ENCODE data around the gene CHAF1A.

Gene CHAF1A

DNA sequence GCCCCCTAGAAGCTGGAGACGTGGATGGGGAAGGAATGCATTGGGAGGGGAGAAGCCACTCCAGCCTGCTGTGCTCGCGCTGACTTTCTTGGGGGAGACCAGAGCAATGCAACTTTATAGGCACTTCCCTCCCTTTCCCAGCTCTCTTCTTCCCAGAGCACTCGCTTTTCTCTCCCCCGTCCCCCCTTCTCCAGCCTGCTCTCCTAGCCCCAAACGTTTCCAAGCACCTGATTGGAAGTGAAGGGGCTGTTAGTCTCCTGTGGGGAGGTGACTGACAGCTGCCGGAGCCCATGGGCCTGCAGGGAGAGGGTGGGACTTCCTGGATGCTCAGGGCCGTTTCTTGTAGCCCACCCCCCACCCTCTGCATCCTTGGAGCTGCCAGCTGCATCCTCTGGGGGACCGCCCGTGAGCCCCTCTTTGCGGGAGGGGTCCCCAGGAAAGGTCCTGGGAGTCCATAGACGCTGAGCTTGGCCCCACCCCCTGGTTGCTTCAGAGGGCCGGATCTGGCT lies 72.1 kb downstream of the CHAF1A start:
- in situ Hi-C loops (cut with HindIII; ENCODE audit: low sequenced_read_pairs): no loop called here

- in situ Hi-C loops (cut with HindIII; ENCODE audit: low sequenced_read_pairs): no loop called here
Observed at GRCh38 chr19:4477034-4477801, 74.8 kb downstream of the CHAF1A start.

GRCh38 chr19:4482721-4483364 lies 80.4 kb downstream of the CHAF1A start:
- in situ Hi-C loops (cut with HindIII; ENCODE audit: low sequenced_read_pairs): no loop called here

DNA sequence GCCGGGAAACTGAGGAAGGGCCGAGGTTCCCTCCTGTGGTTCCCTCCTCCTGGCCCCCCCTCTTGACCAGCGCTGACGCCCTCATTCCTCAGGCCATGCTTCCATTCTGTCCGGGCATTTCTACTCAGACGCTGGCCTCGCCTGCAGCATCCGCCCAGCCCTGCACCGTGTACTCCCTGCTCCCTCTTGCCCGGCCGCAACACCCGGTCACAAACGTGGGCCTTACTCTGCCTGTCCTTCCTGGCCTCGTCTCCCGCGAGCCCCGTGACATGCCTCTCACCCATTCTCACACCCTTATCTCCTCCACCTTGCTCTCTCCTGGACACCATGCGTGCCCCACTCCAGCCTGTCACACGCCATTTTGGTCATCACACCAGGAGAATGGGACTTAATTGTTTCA lies 80.9 kb downstream of the CHAF1A start:
- in situ Hi-C loops (cut with HindIII; ENCODE audit: low sequenced_read_pairs): no loop called here

DNA sequence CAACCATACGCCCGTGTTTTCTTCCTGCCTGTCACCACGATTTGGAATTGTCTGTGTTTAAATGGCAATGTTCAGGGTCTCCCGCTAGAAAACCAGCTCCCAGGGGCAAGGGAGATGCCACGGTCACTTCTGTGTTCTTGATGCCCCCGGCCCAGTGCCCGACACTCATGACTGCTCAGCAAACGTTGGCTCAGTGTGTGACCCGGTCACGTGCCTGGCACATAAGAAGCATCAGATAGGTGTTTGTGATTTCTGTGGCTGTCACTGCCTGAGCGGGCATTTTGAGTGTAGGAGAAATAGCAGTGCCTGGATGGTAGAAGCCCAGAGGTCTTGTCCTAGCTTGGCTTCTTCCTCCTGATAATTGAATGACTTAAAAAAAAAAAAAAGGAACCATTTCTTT lies 85.1 kb downstream of the CHAF1A start:
- in situ Hi-C loops (cut with HindIII; ENCODE audit: low sequenced_read_pairs): no loop called here

DNA sequence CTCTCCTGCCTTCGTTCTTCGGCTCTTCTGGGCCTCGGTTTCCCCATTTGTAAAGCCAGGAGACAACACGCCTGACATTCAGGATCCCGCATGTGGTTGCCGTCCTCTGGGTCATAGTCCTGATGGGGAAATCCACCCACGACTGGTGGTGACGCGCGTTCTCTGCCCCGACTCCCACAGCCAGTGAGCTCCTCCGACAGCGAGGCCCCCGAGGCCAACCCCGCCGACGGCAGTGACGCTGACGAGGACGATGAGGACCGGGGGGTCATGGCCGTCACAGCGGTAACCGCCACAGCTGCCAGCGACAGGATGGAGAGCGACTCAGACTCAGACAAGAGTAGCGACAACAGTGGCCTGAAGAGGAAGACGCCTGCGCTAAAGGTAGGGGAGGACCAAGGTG lies 86.1 kb downstream of the CHAF1A start:
- in situ Hi-C loops (cut with HindIII; ENCODE audit: low sequenced_read_pairs): no loop called here

GRCh38 chr19:4491446-4491845 lies 89.0 kb downstream of the CHAF1A start:
- in situ Hi-C loops (cut with HindIII; ENCODE audit: low sequenced_read_pairs): no loop called here

- in situ Hi-C loops (cut with HindIII; ENCODE audit: low sequenced_read_pairs): no loop called here
Observed at GRCh38 chr19:4492337-4493103, 90.1 kb downstream of the CHAF1A start.
